Activated CD8-positive, alpha-beta T cell treated with anti-CD3 and anti-CD28 coated beads for 36 hours (primary cell): ENCODE measurements around the gene OMA1. TPM values are rescaled to one million over a fixed set of nuclear protein-coding genes. Genes with fewer than 3 reads are reported as not detected.

Experiments used
- ATAC-seq: fragments of 200-7000 bp; cut with Tn5 transposase; one replicate; pipeline ENCODE4 v1.10.0; 2021; ENCODE audit warnings: mild to moderate bottlenecking, moderate library complexity
- CTCF ChIA-PET: fragments of 350-600 bp; sonication (Branson Sonifier 250); formaldehyde crosslinking; loops from one replicate; lab custom pipeline; 2021; ENCODE audit warnings: antibody characterized with exemption; lab: Charles Lee
- POLR2A ChIA-PET: fragments of 350-600 bp; sonication (Branson Sonifier 250); formaldehyde crosslinking; loops from one replicate; lab custom pipeline; 2021; ENCODE audit warnings: antibody characterized with exemption; lab: Charles Lee
- DNase-seq: peaks from one replicate; pipeline ENCODE4 v3.0.0-alpha.2; 2020
- H3K27ac Mint-ChIP-seq: one replicate; pipeline ENCODE4 v1.8.0; 2021; ENCODE audit warnings: mild to moderate bottlenecking, mixed read lengths
- H3K27me3 Mint-ChIP-seq: one replicate; pipeline ENCODE4 v1.8.0; 2021; ENCODE audit warnings: mixed read lengths
- H3K36me3 Mint-ChIP-seq: one replicate; pipeline ENCODE4 v1.8.0; 2021; ENCODE audit warnings: low read depth, mixed read lengths
- H3K4me1 Mint-ChIP-seq: one replicate; pipeline ENCODE4 v1.8.0; 2021; ENCODE audit warnings: low read depth, mixed read lengths
- H3K4me3 Mint-ChIP-seq: one replicate; pipeline ENCODE4 v1.8.0; 2021; ENCODE audit warnings: mild to moderate bottlenecking, moderate library complexity, mixed read lengths
- H3K9me3 Mint-ChIP-seq: one replicate; pipeline ENCODE4 v1.8.0; 2021; ENCODE audit warnings: mixed read lengths
- CTCF ChIP-seq: fragments of 200-600 bp; IDR thresholded peaks from one replicate; pipeline ENCODE4 v1.8.0; 2022; ENCODE audit warnings: antibody characterized with exemption, mild to moderate bottlenecking
- intact Hi-C: fragments of 100-400 bp; cut with micrococcal nuclease; formaldehyde crosslinking; loops from one replicate; pipeline ENCODE4 v1.10.0; 2022
- total RNA-seq, 2 experiments: library from RNA; stranded (reverse); gene quantifications; one replicate each; pipeline ENCODE4 v1.2.3, GENCODE V29; 2021

OMA1 gene
- total RNA-seq, 2 experiments from 2014 or later, result 14.7 to 14.9 TPM

DNA sequence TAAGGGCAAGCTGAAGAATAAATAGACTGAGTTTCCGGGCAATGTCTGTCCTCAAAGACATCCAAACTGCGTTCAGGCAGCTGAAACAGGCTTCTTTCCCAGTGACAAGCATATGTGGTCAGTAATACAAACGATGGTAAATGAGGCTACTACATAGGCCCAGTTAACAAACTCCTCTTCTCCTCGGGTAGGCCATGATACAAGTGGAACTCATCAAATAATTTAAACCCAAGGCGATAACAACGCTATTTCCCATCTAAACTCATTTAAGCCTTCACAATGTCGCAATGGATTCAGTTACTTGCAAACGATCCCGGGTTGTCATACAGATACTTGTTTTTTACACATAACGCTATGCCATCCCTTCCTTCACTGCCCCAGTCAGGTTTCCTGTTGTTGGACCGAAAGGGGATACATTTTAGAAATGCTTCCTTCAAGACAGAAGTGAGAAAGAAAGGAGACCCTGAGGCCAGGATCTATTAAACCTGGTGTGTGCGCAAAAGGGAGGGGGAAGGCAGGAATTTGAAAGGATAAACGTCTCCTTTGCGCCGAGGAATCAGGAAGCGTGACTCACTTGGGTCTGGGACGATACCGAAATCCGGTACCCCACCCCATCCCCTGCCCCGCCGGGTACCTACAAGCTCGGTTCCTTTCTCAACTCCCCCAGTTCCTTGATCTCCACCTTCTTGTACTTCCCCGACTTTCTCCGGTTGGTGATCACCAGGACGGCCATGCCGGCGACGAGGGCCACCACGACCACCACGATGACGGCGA lies 29.2 kb upstream of the OMA1 start:
- ATAC-seq, result no peak
- Mint-ChIP-seq H3K9me3 (no peaks in the 10 kb centered on the region), H3K4me1 (peaks cover 31% of the 10 kb centered on the region), H3K27me3 (peaks cover 62% of the 10 kb centered on the region), H3K36me3 (no peaks in the 10 kb centered on the region), H3K27ac (no peak overlapping the region), H3K4me3 (peak overlapping the region; percentile 69)
- ChIA-PET POLR2A (interaction anchor here (1.1 kb wide), 1 partner anchor 48 kb away, joined by 3 read pairs; no protein-coding TSS in a partner anchor), CTCF (interaction anchor here (1.9 to 2.6 kb wide), 2 partner anchors 29 to 76 kb away, joined by 7 read pairs; partner anchors contain the start of gene OMA1)
- intact Hi-C loops, result no loop called here
- TF ChIP-seq CTCF, result no peak
- no peak for DNase-seq

GRCh38 chr1:58574816-58575215 lies 28.3 kb upstream of the OMA1 start:
- no peak for ATAC-seq
- Mint-ChIP-seq H3K27me3 (peaks cover 64% of the 10 kb centered on the region), H3K27ac (no peak overlapping the region), H3K4me1 (peaks cover 31% of the 10 kb centered on the region), H3K9me3 (no peaks in the 10 kb centered on the region), H3K36me3 (no peaks in the 10 kb centered on the region), H3K4me3 (peak overlapping the region; percentile 69)
- CTCF ChIA-PET, result interaction anchor here (1.9 to 2.6 kb wide), 2 partner anchors 28 to 77 kb away, joined by 7 read pairs; partner anchors contain the start of gene OMA1
- POLR2A ChIA-PET, result no interaction called here
- no peak for DNase-seq
- no peak for TF ChIP-seq CTCF
- intact Hi-C loops, result no loop called here

- Mint-ChIP-seq H3K4me3 (peak overlapping the region; percentile 30), H3K36me3 (no peaks in the 10 kb centered on the region), H3K9me3 (no peaks in the 10 kb centered on the region), H3K4me1 (peaks cover 31% of the 10 kb centered on the region), H3K27me3 (peaks cover 61% of the 10 kb centered on the region), H3K27ac (peak overlapping the region; percentile 27)
- DNase-seq (peak; percentile 71), ATAC-seq (peak; percentile 87)
- POLR2A ChIA-PET, result no interaction called here
- no peak for TF ChIP-seq CTCF
- CTCF ChIA-PET, result interaction anchor here (1.1 to 2.6 kb wide), 4 partner anchors 27 to 79 kb away, joined by 3 to 7 read pairs (median 6); partner anchors contain the start of gene OMA1
- intact Hi-C loops, result no loop called here
Observed at GRCh38 chr1:58573705-58574591, 27.4 kb upstream of the OMA1 start.

DNA sequence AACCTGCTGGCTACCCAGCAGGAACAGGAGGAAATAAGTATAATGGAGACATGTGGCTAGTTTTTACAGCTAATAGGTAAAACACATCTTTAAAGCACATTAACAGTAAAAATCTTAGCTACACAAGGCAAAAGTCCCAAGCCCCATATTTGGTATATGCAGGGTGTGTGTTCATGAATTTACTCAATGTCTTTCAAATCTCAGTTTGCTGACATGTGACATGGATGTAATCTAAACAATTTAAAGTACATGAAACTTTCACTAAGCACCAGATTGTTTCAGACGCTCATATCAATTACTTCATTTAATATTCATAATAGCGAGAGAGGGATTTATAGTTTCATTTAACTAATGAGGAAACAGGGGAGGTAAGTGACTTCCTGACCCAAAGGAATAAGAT lies 26.6 kb upstream of the OMA1 start:
- no peak overlapping the region for H3K27ac Mint-ChIP-seq
- POLR2A ChIA-PET, result no interaction called here
- intact Hi-C loops, result no loop called here

More for the DNA sequence above, 26.6 kb upstream of the OMA1 start:
- ATAC-seq (no peak), DNase-seq (no peak)
- no peaks in the 10 kb centered on the region for H3K36me3 Mint-ChIP-seq
- H3K4me3 Mint-ChIP-seq, result no peak overlapping the region
- H3K27me3 Mint-ChIP-seq, result peaks cover 63% of the 10 kb centered on the region
- H3K4me1 Mint-ChIP-seq, result peaks cover 29% of the 10 kb centered on the region
- CTCF ChIA-PET, result interaction anchor here (1.1 to 2.6 kb wide), 2 partner anchors 27 to 79 kb away, joined by 3 to 6 read pairs; partner anchors contain the start of gene OMA1
- TF ChIP-seq CTCF, result no peak
- H3K9me3 Mint-ChIP-seq, result no peaks in the 10 kb centered on the region
